Ascending aorta (tissue), 2 donors: ENCODE results near the gene PROZ. TPM values are rescaled to one million over a fixed set of nuclear protein-coding genes. Genes with fewer than 3 reads are reported as not detected.

Source experiments
- DNase-seq, 2 donors: peaks; one replicate each; pipeline ENCODE4 v3.0.0-alpha.2; 2019; ENCODE audit warnings: low spot score in 2 of 2
- H3K27ac ChIP-seq, 2 donors: fragments of 200-600 bp; sonication (generic); one replicate each; pipeline ENCODE4 v1.5.1; 2016 to 2017; ENCODE audit warnings: mild to moderate bottlenecking in 1 of 2
- H3K27me3 ChIP-seq: fragments of 200-600 bp; sonication (generic); one replicate; pipeline ENCODE4 v1.5.1; 2017
- H3K36me3 ChIP-seq, 2 donors: fragments of 200-600 bp; sonication (generic); one replicate each; pipeline ENCODE4 v1.5.1; 2016
- H3K4me1 ChIP-seq, 2 donors: fragments of 200-600 bp; sonication (generic); one replicate each; pipeline ENCODE4 v1.5.1; 2016 to 2017; ENCODE audit warnings: mild to moderate bottlenecking in 1 of 2
- H3K4me3 ChIP-seq, 2 donors: fragments of 200-600 bp; sonication (generic); one replicate each; pipeline ENCODE4 v1.5.1; 2016 to 2017; ENCODE audit warnings: mild to moderate bottlenecking in 1 of 2
- H3K9me3 ChIP-seq, 2 donors: fragments of 200-600 bp; sonication (generic); one replicate each; pipeline ENCODE4 v1.5.1; 2016
- CTCF ChIP-seq, 3 experiments: fragments of 200-600 bp in 2 of 3; fragments of 450-650 bp in 1 of 3; sonication (generic) in 2 of 3; IDR thresholded peaks; one replicate each; pipeline ENCODE4 v1.5.1; 2016 to 2019; ENCODE audit warnings: antibody characterized with exemption in 3 of 3, mild to moderate bottlenecking in 1 of 3, moderate library complexity in 1 of 3
- intact Hi-C: fragments of 100-400 bp; cut with DNase I; formaldehyde crosslinking; loops from one replicate; pipeline ENCODE4 v1.15.1; 2023
- total RNA-seq: library from RNA; depleted of rRNA; stranded (reverse); fragments of >200 nt; gene quantifications from one replicate; pipeline ENCODE4 v1.1.0, GENCODE V29; 2016

The PROZ gene
- total RNA-seq, 1 donor from 2014 or later, result not detected

DNA sequence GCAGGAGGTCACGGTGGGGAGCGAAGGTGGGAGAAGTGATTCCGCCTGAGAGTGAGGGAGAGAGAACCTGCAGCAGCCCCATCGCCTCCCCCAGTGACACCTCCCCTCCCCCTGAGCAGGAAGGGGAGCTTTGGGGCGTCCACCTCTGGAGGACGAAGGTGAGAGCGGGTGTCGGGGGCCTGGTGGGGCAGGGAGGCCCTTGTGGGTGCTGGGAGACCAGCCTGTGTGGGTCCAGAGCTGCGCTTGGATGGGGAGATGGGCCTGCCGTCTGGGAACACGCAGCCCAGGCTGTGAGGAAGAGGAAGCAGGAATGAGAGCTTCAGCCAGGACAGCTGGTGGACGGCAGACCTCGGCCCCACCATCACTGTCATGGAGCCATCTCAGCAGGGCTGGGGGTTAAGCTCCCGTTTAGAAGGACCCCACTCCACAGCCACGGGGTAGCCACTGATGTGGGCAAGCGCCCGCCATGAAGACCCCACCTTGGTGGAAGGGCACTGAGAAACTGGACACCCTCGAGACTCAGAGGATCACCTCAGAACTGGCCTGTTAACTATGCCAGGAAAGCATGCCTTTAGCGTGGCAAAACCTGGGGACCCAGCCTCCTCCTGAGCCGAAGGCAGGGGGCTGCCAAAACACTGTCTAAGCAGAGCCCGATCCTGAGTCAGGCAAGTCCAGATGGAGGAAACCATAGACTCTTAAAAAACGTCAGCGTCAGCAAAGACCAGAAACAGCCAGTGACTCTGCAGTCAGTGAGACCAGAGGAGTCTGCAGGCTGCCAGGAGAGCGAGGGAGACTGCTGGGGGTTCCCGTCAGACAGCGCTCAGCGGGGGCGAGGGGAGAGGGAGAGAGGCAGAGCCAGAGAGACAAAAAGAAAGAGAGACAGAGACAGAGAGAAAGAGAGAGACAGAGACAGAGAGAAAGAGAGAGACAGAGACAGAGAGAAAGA is 6.4 kb upstream of the PROZ start:
- Histone ChIP-seq H3K4me3 (peak overlapping the region in 1 of 2 donors; percentile 63), H3K4me1 (peaks cover 0 to 11% of the 10 kb centered on the region in 2 donors), H3K36me3 (no peaks in the 10 kb centered on the region), H3K27ac (no peak overlapping the region), H3K27me3 (no peaks in the 10 kb centered on the region), H3K9me3 (no peaks in the 10 kb centered on the region)
- DNase-seq, result peak in 1 of 2 donors; percentile 66
- TF ChIP-seq CTCF (IDR thresholded peaks at IDR 0.05), result no peak
- intact Hi-C loops, result loop anchor here (2.0 to 10.0 kb wide), 4 partner anchors 117 to 750 kb away; partner anchors contain the start of gene TUBGCP3

- Histone ChIP-seq H3K27ac (no peak overlapping the region), H3K9me3 (no peaks in the 10 kb centered on the region), H3K36me3 (no peaks in the 10 kb centered on the region), H3K4me1 (peaks cover 0 to 11% of the 10 kb centered on the region in 2 donors), H3K27me3 (no peaks in the 10 kb centered on the region), H3K4me3 (peak overlapping the region; percentile 37 to 63)
- DNase-seq, result no peak
- no peak for TF ChIP-seq CTCF (IDR thresholded peaks at IDR 0.05)
- intact Hi-C loops, result loop anchor here (2.0 to 10.0 kb wide), 4 partner anchors 118 to 750 kb away; partner anchors contain the start of gene TUBGCP3
Measured at GRCh38 chr13:113152691-113152983, 5.8 kb upstream of the PROZ start.

DNA sequence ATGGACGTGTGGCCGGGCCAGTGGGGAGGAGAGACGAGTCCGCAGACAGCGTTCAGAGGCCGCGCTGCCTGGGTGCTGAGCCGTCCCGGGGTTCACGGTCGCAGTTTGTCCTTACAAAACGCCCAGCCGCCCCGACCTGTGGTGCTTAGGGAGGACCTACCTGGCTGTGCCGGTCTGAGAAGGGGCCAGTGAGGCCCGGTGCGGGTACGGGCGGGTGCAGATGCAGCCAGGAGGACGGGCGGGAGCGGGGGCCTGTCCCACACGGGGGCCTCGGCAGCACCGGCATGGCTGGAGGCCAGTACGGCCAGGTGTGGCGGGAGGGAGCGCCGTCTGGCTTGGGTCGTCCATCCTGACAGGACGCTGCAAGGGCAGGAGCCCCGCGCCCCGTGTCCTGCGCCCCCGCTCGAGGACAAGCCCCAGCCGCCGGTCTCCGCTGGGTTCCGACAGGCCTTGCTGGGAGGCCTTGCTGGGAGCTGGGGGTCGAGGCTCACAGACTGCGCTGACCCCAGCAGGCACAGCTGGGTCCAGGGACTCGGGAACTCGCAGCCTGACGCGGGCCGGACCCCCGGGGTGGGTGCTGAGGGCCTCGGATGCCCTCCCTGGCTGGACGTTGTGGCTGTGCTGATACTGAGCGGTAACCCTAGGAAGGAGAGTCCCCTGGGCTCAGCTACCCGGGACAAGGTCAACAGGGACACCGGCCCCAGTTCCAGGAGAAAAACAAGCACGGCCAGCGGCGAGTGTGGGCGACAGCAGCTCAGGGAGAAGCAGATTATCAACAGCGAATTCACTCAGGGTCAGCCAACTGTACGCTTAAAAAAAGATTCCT is 5.3 kb upstream of the PROZ start:
- intact Hi-C loops, result loop anchor here (2.0 to 10.0 kb wide), 4 partner anchors 118 to 749 kb away; partner anchors contain the start of gene TUBGCP3
- Histone ChIP-seq H3K9me3 (no peaks in the 10 kb centered on the region), H3K27ac (peak overlapping the region; percentile 51 to 59), H3K4me1 (peaks cover 0 to 11% of the 10 kb centered on the region in 2 donors), H3K27me3 (no peaks in the 10 kb centered on the region), H3K4me3 (peak overlapping the region; percentile 37 to 63), H3K36me3 (no peaks in the 10 kb centered on the region)
- DNase-seq, result peak in 1 of 2 donors; percentile 76
- TF ChIP-seq CTCF (IDR thresholded peaks at IDR 0.05), result no peak

- TF ChIP-seq CTCF (IDR thresholded peaks at IDR 0.05), result no peak
- Histone ChIP-seq H3K4me3 (peak overlapping the region; percentile 39 to 63), H3K36me3 (no peaks in the 10 kb centered on the region), H3K27ac (peak overlapping the region; percentile 51 to 59), H3K9me3 (no peaks in the 10 kb centered on the region), H3K27me3 (no peaks in the 10 kb centered on the region), H3K4me1 (peaks cover 0 to 11% of the 10 kb centered on the region in 2 donors)
- peak in 1 of 2 donors; percentile 88 for DNase-seq
- intact Hi-C loops, result loop anchor here (1.0 to 10.0 kb wide), 7 partner anchors 54 to 748 kb away; partner anchors contain the start of genes DCUN1D2, LAMP1, PCID2 and TUBGCP3
Measured at GRCh38 chr13:113153810-113154748, 4.4 kb upstream of the PROZ start.
